ENCODE data around the gene ATP12A.

The ATP12A gene

DNA sequence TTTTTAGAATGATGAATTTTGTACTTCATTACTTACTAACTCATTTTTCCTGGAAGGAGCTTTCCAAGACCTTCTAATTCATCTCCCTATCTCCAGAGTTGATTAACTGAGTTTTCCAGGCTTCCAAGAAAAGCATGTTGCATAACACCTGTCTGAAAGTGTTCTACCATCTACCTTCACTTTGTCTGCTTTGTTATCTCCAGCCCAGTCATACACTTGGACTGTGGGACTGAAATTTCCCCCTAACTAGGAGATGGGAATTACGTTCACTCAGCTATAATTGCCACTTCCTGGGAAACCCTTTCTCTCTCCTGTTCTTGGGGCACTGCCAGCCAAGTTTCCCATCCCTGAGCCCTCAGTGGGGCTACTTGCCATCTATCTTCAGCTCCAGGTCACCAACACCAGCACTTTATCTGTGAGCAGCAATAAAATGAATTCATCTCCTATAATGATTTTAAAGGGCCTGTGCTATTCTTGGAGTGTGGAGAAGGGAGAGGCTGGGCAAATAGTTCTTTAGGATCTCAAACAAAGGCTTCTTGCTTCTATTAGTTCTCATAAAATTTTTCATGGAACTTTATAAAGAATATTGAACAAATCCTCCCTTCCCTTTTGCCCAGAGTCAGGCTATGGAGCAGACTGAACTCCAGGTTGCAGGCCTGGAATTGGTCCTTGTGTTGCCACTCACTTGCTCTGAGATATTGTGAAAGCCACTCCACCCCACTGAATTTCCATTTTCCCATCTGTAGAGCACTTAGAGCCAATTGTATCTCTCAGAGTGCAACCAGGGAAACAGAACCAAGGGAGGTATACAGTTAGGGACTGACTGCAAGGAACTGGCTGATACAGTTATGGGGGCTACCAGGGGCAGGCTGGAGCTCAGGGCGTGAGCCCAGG lies 17.8 kb upstream of the ATP12A start:
- no peaks in the 10 kb centered on the region for H3K9me3 ChIP-seq (ENCODE audit: control insufficient read depth, low read length)
- H3K4me3 ChIP-seq (ENCODE audit: insufficient read depth, low read depth, low read length) = no peak overlapping the region
- no peaks in the 10 kb centered on the region for H3K27me3 ChIP-seq (ENCODE audit: control insufficient read depth, insufficient read depth, low read length, poor library complexity, severe bottlenecking)
- no peaks in the 10 kb centered on the region for H3K36me3 ChIP-seq (ENCODE audit: control insufficient read depth, insufficient read depth, low read length)
- 90 to 95% methylated on average over 2 of the region's 2 CpGs for WGBS, 2 experiments
- no peak overlapping the region for H3K27ac ChIP-seq (ENCODE audit: insufficient read depth, low read depth, low read length, poor library complexity, severe bottlenecking)
- no peaks in the 10 kb centered on the region for H3K4me1 ChIP-seq (ENCODE audit: control insufficient read depth, insufficient read depth, low read length)

DNA sequence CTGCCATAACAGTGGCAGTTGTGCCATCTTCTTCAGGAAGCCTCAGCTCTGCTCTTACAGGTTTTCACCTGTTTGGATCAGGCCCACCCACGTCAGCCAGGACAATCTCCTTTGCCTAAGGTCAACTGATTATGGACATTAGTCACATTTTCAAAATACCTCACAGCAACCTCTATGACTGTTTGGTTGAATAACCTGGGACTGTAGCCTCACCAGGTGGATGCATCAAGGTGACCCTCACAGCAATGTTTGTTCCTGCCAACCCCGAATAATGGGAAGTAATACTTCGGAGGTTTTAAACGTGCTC lies 17.2 kb upstream of the ATP12A start:
- Histone ChIP-seq H3K27ac (ENCODE audit: insufficient read depth, low read depth, low read length, poor library complexity, severe bottlenecking) (no peak overlapping the region), H3K4me3 (ENCODE audit: insufficient read depth, low read depth, low read length) (no peak overlapping the region), H3K27me3 (ENCODE audit: control insufficient read depth, insufficient read depth, low read length, poor library complexity, severe bottlenecking) (no peaks in the 10 kb centered on the region), H3K9me3 (ENCODE audit: control insufficient read depth, low read length) (no peaks in the 10 kb centered on the region), H3K4me1 (ENCODE audit: control insufficient read depth, insufficient read depth, low read length) (no peaks in the 10 kb centered on the region), H3K36me3 (ENCODE audit: control insufficient read depth, insufficient read depth, low read length) (no peaks in the 10 kb centered on the region)
- WGBS, 2 experiments = 93 to 96% methylated on average over 4 of the region's 4 CpGs

- no peaks in the 10 kb centered on the region for H3K9me3 ChIP-seq (ENCODE audit: control insufficient read depth, low read length)
- 92 to 94% methylated on average over 1 of the region's 1 CpG for WGBS, 2 experiments
- H3K4me3 ChIP-seq (ENCODE audit: insufficient read depth, low read depth, low read length) = no peak overlapping the region
- no peaks in the 10 kb centered on the region for H3K36me3 ChIP-seq (ENCODE audit: control insufficient read depth, insufficient read depth, low read length)
- H3K4me1 ChIP-seq (ENCODE audit: control insufficient read depth, insufficient read depth, low read length) = no peaks in the 10 kb centered on the region
- H3K27me3 ChIP-seq (ENCODE audit: control insufficient read depth, insufficient read depth, low read length, poor library complexity, severe bottlenecking) = no peaks in the 10 kb centered on the region
- H3K27ac ChIP-seq (ENCODE audit: insufficient read depth, low read depth, low read length, poor library complexity, severe bottlenecking) = no peak overlapping the region
Measured at GRCh38 chr13:24663586-24663985, 16.6 kb upstream of the ATP12A start.

DNA sequence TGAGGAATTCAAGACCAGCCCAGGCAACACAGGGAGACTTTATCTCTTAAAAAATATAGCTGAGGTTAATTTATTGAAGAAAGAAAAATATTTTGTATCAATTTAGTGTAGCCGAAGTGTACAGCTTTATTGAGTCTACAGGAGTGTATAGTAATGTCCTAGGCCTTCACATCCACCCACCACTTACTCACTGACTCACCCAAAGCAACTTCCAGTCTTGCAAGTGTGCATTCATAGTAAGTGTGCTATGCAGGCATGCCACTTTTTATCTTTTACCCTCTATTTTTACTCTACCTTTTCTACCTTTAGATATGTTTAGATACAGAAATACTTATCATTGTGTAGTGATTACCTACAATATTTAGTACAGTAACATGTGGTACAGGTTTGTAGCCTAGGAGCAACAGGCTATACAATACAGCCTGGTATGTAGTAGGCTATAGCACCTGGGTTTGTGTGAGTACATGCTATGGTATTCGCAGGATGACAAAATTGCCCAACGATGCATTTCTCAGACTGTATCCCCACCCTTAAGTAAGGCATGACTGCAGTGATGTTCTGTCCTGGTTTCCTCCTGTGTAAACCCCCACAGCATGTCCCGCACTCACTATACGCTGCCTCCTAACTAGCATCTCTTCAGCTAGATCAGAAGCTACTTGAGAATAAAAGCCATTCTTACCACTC lies 15.3 kb upstream of the ATP12A start:
- 86 to 89% methylated on average over 4 to 5 of the region's 5 CpGs for WGBS, 2 experiments
- H3K9me3 ChIP-seq (ENCODE audit: control insufficient read depth, low read length) = no peaks in the 10 kb centered on the region
- no peak overlapping the region for H3K4me3 ChIP-seq (ENCODE audit: insufficient read depth, low read depth, low read length)
- H3K4me1 ChIP-seq (ENCODE audit: control insufficient read depth, insufficient read depth, low read length) = no peaks in the 10 kb centered on the region
- H3K27me3 ChIP-seq (ENCODE audit: control insufficient read depth, insufficient read depth, low read length, poor library complexity, severe bottlenecking) = no peaks in the 10 kb centered on the region
- no peak overlapping the region for H3K27ac ChIP-seq (ENCODE audit: insufficient read depth, low read depth, low read length, poor library complexity, severe bottlenecking)
- no peaks in the 10 kb centered on the region for H3K36me3 ChIP-seq (ENCODE audit: control insufficient read depth, insufficient read depth, low read length)

- Histone ChIP-seq H3K4me1 (ENCODE audit: control insufficient read depth, insufficient read depth, low read length) (no peaks in the 10 kb centered on the region), H3K36me3 (ENCODE audit: control insufficient read depth, insufficient read depth, low read length) (no peaks in the 10 kb centered on the region), H3K27me3 (ENCODE audit: control insufficient read depth, insufficient read depth, low read length, poor library complexity, severe bottlenecking) (no peaks in the 10 kb centered on the region), H3K4me3 (ENCODE audit: insufficient read depth, low read depth, low read length) (no peak overlapping the region), H3K27ac (ENCODE audit: insufficient read depth, low read depth, low read length, poor library complexity, severe bottlenecking) (no peak overlapping the region), H3K9me3 (ENCODE audit: control insufficient read depth, low read length) (no peaks in the 10 kb centered on the region)
- 87% methylated on average over 4 of the region's 4 CpGs for WGBS, 2 experiments
Measured at GRCh38 chr13:24668511-24668910, 11.7 kb upstream of the ATP12A start.

GRCh38 chr13:24668955-24669582 lies 11.1 kb upstream of the ATP12A start:
- 88 to 91% methylated on average over 5 of the region's 5 CpGs for WGBS, 2 experiments
- Histone ChIP-seq H3K27me3 (ENCODE audit: control insufficient read depth, insufficient read depth, low read length, poor library complexity, severe bottlenecking) (no peaks in the 10 kb centered on the region), H3K36me3 (ENCODE audit: control insufficient read depth, insufficient read depth, low read length) (no peaks in the 10 kb centered on the region), H3K27ac (ENCODE audit: insufficient read depth, low read depth, low read length, poor library complexity, severe bottlenecking) (no peak overlapping the region), H3K4me3 (ENCODE audit: insufficient read depth, low read depth, low read length) (no peak overlapping the region), H3K9me3 (ENCODE audit: control insufficient read depth, low read length) (no peaks in the 10 kb centered on the region), H3K4me1 (ENCODE audit: control insufficient read depth, insufficient read depth, low read length) (no peaks in the 10 kb centered on the region)

- Histone ChIP-seq H3K27ac (ENCODE audit: insufficient read depth, low read depth, low read length, poor library complexity, severe bottlenecking) (no peak overlapping the region), H3K4me3 (ENCODE audit: insufficient read depth, low read depth, low read length) (no peak overlapping the region), H3K9me3 (ENCODE audit: control insufficient read depth, low read length) (no peaks in the 10 kb centered on the region), H3K27me3 (ENCODE audit: control insufficient read depth, insufficient read depth, low read length, poor library complexity, severe bottlenecking) (no peaks in the 10 kb centered on the region), H3K4me1 (ENCODE audit: control insufficient read depth, insufficient read depth, low read length) (no peaks in the 10 kb centered on the region), H3K36me3 (ENCODE audit: control insufficient read depth, insufficient read depth, low read length) (no peaks in the 10 kb centered on the region)
- 86% methylated on average over 7 of the region's 7 CpGs for WGBS, 2 experiments
Measured at GRCh38 chr13:24670174-24670573, 10.0 kb upstream of the ATP12A start.

GRCh38 chr13:24670961-24671381 lies 9.2 kb upstream of the ATP12A start:
- Histone ChIP-seq H3K4me1 (ENCODE audit: control insufficient read depth, insufficient read depth, low read length) (no peaks in the 10 kb centered on the region), H3K4me3 (ENCODE audit: insufficient read depth, low read depth, low read length) (no peak overlapping the region), H3K27ac (ENCODE audit: insufficient read depth, low read depth, low read length, poor library complexity, severe bottlenecking) (no peak overlapping the region), H3K36me3 (ENCODE audit: control insufficient read depth, insufficient read depth, low read length) (no peaks in the 10 kb centered on the region), H3K27me3 (ENCODE audit: control insufficient read depth, insufficient read depth, low read length, poor library complexity, severe bottlenecking) (no peaks in the 10 kb centered on the region), H3K9me3 (ENCODE audit: control insufficient read depth, low read length) (no peaks in the 10 kb centered on the region)
- WGBS, 2 experiments = 9 to 17% methylated on average over 6 of the region's 6 CpGs

- no peak overlapping the region for H3K27ac ChIP-seq (ENCODE audit: insufficient read depth, low read depth, low read length, poor library complexity, severe bottlenecking)
- H3K4me1 ChIP-seq (ENCODE audit: control insufficient read depth, insufficient read depth, low read length) = no peaks in the 10 kb centered on the region
- 49 to 51% methylated on average over 14 of the region's 14 CpGs for WGBS, 2 experiments
- H3K4me3 ChIP-seq (ENCODE audit: insufficient read depth, low read depth, low read length) = no peak overlapping the region
- H3K36me3 ChIP-seq (ENCODE audit: control insufficient read depth, insufficient read depth, low read length) = no peaks in the 10 kb centered on the region
- no peaks in the 10 kb centered on the region for H3K9me3 ChIP-seq (ENCODE audit: control insufficient read depth, low read length)
- no peaks in the 10 kb centered on the region for H3K27me3 ChIP-seq (ENCODE audit: control insufficient read depth, insufficient read depth, low read length, poor library complexity, severe bottlenecking)
Measured at GRCh38 chr13:24671386-24672113, 8.7 kb upstream of the ATP12A start.

Data from ectodermal cell (in vitro differentiated cells).